Activated CD8-positive, alpha-beta memory T cell treated with anti-CD3 and anti-CD28 coated beads for 4 hours (primary cell): Measurements from ENCODE around the gene NCOR1.
"Not testable (repeated sequence)": the region's sequence is repeated elsewhere in the genome, so short reads cannot be mapped to it uniquely, and the experiment has no call there.

Experiments
- DNase-seq, 2 donors: peaks; one replicate each; pipeline ENCODE4 v3.0.0-alpha.2; 2020; ENCODE audit warnings: low read depth in 2 of 2

NCOR1 gene

DNA sequence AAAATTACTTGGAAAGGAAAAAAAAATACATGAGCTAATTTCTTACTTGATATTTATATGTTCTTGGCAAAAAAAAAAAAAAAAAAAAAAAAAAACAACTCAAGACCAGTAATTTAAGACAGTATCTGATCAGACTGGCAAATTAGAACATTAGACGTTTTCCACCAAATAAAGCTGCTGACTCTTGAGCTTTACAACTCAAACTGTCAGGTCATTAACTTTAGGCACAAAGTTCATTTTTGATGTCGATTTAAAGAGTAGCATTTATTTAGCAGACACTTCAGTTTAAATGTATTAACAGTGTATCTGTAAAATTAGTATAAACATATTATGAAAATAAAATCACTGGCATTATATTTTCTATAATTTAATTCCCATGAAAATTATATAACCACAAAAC lies 66.7 kb downstream of the NCOR1 start:
- DNase-seq, result no peak

DNA sequence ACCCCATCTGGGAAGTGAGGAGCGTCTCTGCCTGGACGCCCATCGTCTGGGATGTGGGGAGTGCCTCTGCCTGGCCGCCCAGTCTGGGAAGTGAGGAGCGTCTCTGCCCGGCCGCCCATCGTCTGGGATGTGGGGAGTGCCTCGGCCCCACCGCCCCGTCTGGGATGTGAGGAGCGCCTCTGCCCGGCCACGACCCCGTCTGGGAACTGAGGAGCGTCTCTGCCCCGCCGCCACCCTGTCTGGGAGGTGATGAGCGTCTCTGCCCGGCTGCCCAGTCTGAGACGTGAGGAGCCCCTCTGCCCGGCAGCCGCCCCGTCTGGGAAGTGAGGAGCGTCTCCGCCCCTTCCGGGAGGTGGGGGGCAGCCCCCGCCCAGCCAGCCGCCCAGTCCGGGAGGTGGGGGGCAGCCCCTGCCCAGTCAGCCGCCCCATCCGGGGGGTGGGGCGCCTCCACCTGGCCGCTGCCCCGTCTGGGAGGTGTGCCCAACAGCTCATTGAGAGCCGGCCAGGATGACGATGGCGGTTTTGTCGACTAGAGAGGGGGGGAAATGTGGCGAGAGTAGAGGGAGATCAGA lies 69.9 kb downstream of the NCOR1 start:
- DNase-seq, result not testable (repeated sequence)

DNA sequence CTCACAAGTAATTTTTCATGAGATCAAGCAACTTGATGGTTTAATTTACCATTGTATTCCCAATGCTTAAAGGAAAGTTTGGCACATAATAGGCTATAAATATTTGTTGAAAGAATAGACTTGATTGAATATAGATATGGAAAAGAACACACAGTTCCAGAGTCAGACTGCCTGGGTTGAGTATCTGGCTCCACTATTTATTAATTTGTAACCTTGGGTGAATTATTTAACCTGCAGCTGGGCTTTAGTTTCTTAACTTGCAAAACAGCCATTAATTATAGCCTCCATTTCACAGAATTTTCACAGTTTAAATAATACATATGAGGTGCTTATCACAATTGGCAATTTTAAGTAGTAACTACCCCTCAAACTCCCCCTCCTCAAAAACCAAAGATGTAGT lies 73.6 kb downstream of the NCOR1 start:
- DNase-seq, result no peak

DNA sequence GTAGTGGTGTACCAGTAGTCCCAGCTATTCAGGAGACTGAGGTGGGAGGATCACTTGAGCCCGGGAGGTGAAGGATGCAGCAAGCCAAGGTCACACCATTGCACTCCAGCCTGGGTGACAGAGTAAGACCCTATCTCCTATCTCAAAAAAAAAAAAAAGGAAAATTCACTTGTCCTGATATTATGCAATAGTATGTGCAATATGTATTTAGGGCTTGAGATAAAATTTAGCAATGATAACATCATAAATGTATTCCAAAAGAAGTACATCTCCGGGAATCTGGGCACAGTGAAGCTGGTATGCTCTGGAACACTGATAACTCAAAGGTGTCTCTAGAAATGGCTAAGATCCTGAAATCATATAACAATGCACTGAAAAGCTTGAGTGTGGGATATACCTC lies 74.5 kb downstream of the NCOR1 start:
- no peak for DNase-seq

DNA sequence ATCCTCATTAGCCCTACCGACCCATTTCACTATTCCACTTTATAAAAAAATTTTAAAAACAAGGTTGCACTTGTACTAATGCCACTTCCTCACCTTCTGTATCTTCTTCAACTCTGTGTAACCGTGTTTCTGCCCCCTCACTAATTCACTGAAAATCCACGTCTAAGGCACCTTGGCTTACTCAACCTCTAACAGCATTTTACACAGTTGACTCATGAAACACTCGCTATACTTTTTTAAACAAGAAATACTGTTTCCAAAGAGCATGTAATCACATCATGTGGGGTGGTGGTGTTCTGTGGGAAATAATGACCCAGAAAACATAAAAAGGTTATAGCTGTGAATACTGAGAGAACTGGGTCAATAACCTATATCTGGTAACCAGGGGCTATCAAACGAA lies 79.9 kb downstream of the NCOR1 start:
- no peak for DNase-seq

DNA sequence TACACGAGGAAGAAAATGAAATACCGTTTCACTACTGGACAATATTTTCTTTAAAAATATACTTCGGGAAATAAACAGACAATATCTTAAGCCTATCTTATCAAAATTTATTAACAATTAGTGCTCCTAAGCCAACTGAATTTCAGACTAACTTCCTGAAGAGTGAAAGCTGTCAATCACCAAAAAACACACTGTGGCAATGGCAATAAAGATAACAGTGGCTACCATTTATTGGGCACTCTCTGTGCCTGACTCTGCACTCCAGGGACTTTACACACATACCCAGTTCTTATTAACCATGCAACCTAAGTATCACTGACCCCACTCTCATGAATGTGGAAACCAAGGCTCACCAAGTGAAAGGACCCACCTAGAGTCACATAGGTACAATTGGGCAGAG lies 83.7 kb downstream of the NCOR1 start:
- DNase-seq, result no peak

DNA sequence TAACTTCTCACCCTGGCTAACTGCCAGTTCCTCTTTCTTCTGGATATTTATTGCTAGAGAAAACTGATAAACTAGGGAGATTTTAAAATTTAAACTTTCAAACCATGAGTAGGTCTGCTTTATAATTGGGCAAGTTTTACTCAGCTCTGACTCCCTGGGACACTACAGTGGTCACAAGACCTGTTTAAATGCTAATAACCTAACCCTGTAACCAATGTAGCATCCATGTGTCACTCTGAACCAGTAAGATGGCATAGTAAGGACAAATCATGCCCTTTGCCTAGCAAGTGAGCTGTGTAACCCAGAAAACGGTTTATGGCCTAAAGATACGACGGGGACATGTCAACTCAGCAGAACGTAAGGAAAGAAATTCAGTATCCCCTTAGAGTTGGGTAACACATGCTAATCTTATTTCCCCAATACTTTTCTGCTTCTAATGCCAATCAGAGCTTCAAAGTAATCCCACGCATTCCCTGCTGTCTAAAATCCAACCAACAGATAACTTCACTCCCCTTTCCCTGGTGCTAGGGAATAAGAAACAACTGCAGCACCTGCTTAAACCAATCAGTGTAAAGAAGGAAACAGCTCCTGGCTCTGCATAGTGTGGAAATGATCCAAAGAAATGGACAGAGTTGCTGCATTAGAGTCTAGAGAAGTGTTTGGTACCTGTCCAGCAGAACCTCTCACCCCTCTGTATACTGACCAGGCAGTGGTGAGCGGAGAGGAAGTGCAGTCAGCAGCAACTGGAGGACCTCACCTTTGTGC lies 85.7 kb downstream of the NCOR1 start:
- DNase-seq, result no peak

DNA sequence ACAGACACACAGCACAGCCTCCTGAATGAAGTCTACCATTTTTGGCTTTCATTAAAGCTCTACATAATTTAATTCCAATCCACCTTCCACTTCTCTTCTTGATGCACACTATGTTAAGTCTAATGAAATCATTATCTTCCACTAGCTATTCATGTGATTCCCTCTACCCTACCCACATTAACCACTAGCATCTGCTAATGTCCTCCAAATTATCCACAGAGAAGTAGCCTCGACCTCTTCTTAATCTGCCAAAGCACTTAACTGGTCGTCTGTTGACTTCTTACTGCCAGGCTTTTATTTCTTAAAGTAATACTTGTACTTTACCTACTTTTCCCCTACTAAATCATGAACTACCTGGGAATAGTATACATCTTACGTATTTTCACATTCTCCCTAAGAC lies 91.8 kb downstream of the NCOR1 start:
- DNase-seq, result no peak

DNA sequence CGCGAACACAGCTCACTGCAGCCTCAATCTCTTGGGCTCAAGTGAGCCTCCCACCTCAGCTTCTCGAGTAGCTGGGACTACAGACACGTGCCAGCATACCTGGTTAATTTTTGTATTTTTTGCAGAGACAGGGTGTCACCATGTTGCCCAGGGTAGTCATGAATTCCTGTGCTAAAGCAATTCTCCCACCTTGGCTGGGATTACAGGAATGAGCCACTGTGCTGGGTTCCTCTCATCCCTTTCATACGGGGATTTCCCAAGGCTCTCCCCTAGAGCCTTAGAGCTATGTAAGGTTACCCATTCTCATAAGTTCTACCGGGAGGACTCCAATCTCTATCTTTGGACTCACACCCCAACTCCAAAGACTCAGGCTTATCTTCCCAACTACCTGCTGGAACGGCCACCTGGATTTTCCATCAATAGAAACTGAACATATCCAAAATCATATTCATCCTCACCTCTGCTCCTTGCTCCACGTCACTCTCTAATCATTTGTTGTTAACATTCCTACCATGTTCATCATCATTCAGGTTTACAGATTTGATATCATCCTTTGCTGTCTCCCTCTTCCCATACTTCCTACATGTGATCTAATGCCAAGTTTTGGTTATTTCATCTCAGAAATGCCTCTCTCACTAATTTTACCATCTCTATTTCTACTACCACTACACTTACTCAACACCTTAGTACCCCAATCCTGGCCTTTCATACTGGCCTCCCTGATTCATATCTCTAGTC lies 92.5 kb downstream of the NCOR1 start:
- no peak for DNase-seq

DNA sequence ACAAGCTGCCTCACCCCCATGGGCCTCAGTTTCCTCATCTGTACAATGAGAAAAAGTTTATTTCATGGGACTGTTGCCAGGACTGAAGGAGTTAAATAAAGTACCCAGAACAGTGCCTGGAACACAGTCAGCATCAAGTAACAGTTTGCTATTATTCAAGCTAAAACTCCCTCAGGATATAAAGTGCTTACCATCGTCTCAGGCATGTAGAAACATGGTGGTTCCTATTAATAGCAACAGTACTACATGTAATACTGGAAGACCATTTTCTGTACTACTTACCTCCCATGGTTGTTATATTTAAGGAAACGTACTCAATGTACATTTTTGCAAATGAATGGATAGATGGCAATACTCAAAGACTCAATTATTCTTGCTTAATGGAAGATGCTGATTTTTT lies 93.4 kb downstream of the NCOR1 start:
- no peak for DNase-seq

DNA sequence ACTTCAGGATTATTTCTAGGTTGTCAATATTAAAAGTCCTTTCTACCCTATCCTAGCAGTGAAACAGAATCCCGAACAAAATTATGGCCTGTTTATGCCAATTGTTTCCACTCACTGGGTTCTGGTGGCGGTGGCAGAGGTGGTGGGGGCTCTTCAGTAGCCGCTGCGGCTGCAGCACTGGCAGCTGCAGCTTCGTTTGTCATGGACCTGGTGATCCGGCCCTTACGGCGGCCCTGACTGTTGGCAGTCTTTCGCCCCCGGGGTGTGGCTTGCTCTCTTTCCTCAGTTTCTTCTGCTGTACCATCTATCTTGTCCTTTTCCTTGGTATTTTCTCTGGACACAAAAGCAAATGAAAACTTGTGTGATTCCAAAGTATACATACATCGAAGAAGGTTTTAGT lies 94.4 kb downstream of the NCOR1 start:
- DNase-seq, result no peak

DNA sequence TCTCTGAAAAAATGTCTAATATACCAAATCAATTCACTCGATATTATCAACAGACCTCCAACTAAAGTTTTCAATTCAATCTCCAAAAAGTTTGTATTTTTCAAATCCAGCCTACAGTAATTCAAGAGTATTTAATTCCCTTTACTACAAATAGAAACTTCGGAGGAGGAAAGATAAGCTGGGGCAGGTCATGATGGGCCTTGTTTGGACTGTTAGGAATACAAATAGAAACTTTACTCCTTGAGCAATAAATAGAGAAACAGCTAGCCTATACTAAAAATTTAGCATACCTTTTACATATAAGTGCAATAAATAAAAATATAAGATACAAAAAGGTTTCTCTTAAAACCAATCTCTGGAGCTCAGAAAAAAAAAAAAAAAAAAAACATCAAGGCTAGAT lies 98.2 kb downstream of the NCOR1 start:
- no peak for DNase-seq

DNA sequence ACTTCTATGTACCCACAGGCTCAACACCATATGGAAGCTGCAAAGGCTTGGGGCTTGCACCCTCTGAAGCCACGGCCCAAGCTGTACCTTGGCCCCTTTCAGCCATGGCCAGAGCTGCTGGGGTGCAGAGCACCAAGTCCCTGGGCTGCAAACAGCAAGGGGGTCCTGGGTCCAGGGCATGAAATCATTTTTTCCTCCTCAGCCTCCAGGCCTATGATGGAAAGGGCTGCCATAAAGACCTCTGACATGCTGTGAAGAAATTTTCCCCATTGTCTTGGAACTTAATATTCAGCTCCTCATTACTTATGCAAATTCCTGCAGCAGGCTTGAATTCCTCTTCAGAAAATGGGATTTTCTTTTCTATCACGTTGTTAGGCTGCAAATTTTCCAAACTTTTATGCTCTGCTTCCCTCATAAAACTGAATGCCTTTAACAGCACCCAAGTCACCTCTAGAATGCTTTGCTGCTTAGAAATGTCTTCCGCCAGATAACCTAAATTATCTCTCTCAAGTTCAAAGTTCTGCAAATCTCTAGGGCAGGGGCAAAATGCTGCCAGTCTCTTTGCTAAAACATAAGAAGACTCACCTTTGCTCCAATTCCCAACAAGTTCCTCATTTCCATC lies 100.1 kb downstream of the NCOR1 start:
- not testable (repeated sequence) for DNase-seq

DNA sequence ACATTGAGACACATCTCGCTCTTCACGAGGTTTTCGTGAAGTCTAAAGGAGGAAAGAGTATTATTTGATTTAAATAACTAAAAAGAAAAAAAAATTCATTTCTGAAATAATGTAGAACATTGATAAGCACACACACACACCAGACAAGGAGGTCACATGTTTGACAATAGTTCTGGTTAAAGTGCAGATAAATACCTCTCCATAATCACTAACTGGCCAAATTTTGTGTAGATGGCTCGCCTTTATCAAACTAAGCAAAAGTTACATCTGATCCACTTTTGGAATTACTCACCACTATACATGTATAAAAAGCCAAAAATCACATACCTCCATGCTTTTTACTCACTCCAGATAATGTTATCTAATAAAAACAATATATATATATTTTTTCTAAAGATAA lies 106.5 kb downstream of the NCOR1 start:
- no peak for DNase-seq

DNA sequence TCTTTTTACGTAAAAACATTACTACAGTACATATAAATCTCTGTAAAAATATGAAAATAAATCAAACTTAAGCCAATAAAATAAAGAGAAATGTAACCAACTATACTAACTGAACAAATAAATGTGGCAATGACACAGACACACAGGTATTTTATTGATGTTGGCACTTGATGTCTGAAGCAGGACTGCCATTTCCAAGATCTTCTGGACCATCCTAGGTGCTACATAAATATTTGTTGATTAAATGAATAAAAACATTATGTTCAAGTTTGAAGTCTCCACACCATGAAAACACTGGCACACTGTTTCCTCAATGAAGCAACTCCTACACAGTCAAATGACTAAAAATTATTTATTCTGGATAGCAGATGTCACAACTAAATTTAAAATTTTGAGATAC lies 106.9 kb downstream of the NCOR1 start:
- DNase-seq, result no peak

DNA sequence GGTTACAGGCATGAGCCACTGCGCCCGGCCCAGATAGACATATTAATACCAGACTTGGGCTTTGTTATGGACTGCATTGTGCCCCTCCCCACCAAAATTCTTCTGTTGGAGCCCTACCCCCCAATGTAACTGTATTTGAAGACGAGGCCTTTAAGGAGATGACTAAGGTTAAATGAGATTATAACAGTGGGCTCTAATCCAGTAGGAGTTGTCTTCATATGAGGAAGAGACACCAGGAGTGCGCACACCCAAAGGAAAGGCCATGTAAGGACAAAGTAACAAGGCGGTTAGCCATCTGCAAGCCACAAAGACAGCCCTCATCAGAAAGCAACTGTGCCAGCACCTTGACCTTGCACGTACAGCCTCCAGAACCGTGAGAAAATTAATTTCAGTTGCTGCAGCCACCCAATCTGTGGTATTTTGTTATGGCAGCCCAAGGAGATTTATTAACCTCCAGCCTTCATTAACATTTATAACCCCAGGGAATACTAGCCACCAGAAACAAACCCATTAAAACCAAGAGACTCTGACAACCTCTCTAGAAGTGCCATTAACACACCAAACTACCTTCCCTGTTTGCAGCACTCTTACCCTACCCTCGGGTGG lies 108.1 kb downstream of the NCOR1 start:
- no peak for DNase-seq

DNA sequence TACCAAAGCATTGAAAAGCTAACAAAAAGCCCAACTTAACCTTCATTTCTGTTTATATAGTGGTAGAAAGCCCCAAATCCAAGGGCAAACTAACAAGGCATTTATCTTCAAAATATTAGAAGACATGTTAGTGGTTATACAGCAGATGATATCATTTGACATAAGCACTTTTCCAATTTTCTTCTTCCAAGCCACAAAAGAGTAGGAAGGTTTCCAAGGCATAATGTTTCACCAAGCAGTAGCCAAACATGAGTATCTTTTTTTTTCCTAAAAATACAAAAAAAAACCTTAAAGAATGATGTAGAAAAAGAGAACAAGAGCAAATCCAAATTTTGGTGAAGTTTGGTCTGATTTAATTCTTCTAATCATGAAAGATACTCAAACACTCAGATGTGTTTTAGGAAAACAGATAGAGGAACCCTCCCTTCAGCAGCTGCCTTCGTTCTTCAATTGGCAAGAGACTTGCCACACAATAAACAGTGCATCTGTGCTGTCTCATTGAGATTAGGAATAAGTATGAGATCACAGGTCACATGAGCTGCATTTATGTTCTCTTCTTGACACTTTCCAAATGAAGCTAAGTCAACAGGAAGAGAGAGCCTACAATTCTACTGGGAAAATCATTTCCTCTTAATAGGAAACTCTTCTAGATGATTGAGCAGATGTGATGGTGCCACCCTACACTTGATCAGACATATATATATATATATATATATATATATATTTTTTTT lies 109.0 kb downstream of the NCOR1 start:
- DNase-seq, result no peak

DNA sequence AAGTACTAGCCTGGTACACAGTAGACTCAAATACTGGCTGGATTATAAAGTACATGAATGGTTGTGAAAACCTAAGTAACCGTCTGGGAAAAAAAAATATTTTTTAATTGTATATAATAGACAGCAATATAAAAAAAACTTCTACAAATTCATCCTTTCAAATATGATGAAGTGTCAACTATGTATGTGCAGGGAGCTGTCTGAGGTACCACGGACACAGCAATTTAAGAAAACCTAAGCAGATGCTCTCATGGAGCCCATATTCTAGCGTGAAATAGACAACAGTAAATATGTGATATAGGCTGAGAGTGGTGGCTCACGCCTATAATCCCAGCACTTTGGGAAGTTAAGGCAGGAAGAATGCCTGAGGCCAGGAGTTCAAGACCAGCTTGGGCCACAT lies 111.1 kb downstream of the NCOR1 start:
- no peak for DNase-seq

DNA sequence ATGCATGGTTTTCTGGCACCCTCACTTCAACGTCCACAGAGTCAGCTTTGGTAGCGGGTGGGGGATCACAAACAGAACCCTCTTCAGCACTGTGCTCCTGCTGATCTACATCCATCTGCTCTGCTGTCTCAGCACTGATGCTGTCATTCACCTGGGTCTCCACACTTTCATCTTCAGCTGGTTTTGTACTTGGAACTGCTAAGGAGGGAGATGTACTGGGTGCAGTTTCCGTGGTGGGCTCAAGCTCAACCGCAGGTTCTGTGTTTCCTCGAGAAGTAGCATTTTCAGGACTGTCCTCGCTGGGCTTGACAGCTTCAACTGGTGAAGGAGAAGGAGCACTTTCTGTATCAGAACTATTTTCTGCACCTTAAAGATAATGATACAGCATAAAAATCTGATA lies 113.9 kb downstream of the NCOR1 start:
- no peak for DNase-seq

DNA sequence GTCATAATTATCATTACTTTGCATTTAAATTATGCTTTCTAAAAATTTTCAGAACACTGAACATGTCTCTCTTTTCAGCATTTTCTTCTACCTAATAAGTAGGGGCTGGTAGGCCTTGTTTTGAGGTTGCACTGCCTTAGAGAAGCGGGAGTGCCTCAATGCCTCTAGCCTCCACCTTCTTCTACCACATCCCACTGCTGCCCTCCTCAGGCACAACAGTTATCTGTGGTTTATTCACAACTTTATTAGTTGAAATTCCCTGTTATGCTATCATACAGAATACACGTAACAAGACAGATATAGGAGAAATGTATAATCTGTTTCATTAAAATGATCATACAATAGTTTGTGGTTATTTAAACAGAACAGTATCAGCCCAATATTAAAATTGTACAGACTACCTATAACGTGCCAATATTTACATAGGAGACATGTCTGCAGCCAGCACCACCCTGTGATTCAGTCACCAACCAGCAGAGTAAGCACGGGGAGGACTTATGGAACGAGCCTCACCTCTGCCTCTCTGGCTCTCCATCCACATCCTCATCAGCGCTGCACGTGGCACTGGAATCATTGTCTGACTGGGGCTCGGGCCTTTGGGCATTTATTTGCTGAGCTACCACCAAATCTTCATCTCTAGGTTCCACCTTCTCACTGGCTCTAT lies 114.5 kb downstream of the NCOR1 start:
- DNase-seq, result no peak

DNA sequence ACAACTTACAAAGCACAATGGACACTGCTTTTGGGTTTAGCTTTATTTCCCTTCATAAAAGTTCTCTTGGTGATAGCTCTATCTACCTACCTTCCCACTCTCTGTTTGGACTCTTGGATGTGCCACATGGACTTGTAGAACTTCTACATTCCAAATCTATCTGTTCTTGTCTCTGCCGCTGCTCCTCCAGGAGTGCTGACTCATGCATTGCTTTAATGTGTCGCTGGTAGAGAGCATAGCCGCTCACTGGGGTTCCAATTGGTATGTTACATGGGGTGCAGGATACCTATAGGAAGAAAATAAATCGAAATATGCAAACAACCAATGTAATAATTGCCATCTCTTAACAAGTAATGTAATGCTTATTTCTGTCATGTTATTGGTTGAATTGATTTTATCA lies 123.6 kb downstream of the NCOR1 start:
- DNase-seq, result no peak
